Endothelial cell of umbilical vein (primary cell): ENCODE measurements around the gene PEX5L.

ENCODE experiments used
- CTCF ChIP-seq, 2 donors: IDR thresholded peaks; 1 replicate in 1 of 2; 2 replicates in 1 of 2; pipeline ENCODE4 v1.5.1; 2011; ENCODE audit warnings: low read length in 2 of 2, mild to moderate bottlenecking in 2 of 2, moderate library complexity in 2 of 2, control low read depth in 1 of 2, inconsistent platforms in 1 of 2, low read depth in 1 of 2; ENCODE audit not compliant: insufficient read depth in 1 of 2; ENCODE audit errors: extremely low read depth in 1 of 2
- EZH2 ChIP-seq: IDR thresholded peaks from 2 replicates; pipeline ENCODE4 v1.6.1; 2012; ENCODE audit warnings: borderline replicate concordance, low read depth, mild to moderate bottlenecking, moderate library complexity, low read length, inconsistent platforms; ENCODE audit not compliant: severe bottlenecking
- FOS ChIP-seq: IDR thresholded peaks from 2 replicates; pipeline ENCODE4 v1.6.1; 2011; ENCODE audit warnings: mild to moderate bottlenecking, low read length, moderate library complexity, borderline replicate concordance; ENCODE audit not compliant: insufficient read depth
- MAX ChIP-seq: IDR thresholded peaks from 2 replicates; pipeline ENCODE4 v1.6.1; 2011; ENCODE audit not compliant: insufficient read depth, insufficient read length

GRCh38 chr3:179812096-179812382 lies 224.7 kb downstream of the PEX5L start:
- TF ChIP-seq CTCF (IDR thresholded peaks at IDR 0.05; ENCODE audit: extremely low read depth in 1 of 2, insufficient read depth in 1 of 2, low read depth in 1 of 2, low read length in 2 of 2) (no peak), MAX (no peak), FOS (no peak), EZH2 (no peak)
